Peyer's patch (tissue), 4 donors: ENCODE results near the gene DPEP2.

Experiments
- POLR2A ChIP-seq, 2 donors: fragments of 450-650 bp; IDR thresholded peaks; one replicate each; pipeline ENCODE4 v1.5.1; 2017; ENCODE audit warnings: antibody characterized with exemption in 2 of 2, mild to moderate bottlenecking in 2 of 2, moderate library complexity in 2 of 2
- TF ChIP-seq, protein P1 (sequence below), 6 experiments: fragments of 450-650 bp in 4 of 6; fragments of 200-600 bp in 2 of 6; sonication (generic) in 1 of 6; IDR thresholded peaks; one replicate each; pipeline ENCODE4 v1.5.1; 2017 to 2019; ENCODE audit warnings: antibody characterized with exemption in 6 of 6, mild to moderate bottlenecking in 3 of 6, moderate library complexity in 1 of 6

DNA sequence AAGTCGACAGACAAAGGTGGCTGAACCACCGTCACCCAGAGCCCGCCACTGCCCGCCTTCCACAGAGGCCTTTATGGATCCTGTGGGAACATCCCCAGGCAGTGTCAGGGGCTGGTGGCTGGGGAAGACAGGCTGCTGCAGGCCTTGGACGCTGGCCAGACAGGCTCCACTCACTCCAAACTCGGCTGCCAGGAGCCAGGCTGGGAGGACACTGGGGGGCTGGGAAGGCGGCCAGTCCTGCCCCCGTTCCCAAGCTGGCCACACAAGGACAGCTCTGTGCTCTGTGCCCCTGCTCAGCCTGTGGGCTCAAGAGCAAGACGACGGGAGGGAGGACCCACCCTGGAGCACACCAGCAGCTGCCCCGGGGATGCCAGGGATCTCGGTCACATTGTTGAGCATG lies 47.8 kb downstream of the DPEP2 start:
- TF ChIP-seq, protein P1, sequence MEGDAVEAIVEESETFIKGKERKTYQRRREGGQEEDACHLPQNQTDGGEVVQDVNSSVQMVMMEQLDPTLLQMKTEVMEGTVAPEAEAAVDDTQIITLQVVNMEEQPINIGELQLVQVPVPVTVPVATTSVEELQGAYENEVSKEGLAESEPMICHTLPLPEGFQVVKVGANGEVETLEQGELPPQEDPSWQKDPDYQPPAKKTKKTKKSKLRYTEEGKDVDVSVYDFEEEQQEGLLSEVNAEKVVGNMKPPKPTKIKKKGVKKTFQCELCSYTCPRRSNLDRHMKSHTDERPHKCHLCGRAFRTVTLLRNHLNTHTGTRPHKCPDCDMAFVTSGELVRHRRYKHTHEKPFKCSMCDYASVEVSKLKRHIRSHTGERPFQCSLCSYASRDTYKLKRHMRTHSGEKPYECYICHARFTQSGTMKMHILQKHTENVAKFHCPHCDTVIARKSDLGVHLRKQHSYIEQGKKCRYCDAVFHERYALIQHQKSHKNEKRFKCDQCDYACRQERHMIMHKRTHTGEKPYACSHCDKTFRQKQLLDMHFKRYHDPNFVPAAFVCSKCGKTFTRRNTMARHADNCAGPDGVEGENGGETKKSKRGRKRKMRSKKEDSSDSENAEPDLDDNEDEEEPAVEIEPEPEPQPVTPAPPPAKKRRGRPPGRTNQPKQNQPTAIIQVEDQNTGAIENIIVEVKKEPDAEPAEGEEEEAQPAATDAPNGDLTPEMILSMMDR (IDR thresholded peaks at IDR 0.05) = no peak
- TF ChIP-seq POLR2A (IDR thresholded peaks at IDR 0.05) = no peak
